HK-2 (cell line): Measurements from ENCODE around the gene DPT.

Source experiments
- DNase-seq: peaks from one replicate; pipeline ENCODE4 v3.0.0-alpha.2; 2018; ENCODE audit not compliant: unreplicated experiment

The DPT gene

GRCh38 chr1:168735974-168736373, 7.0 kb upstream of the DPT start:
- no peak for DNase-seq

DNA sequence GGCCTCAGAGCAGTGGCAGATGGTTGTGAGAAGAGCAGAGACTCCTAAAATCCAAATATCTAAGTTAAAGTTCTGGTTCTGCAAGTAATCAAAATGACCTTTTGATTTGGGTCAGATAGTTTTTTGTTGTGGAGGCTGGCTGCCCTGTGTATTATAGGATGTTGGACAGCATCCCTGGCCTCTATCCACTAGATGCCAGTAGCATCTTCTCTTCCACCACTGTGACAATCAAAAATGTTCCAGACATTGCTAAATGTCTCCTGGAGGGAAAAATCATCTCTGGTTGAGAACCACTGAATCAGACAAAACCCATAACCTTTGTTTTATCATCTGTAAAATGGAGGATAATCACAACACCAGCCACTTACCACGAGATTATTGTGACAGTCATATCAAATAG, 5.9 kb upstream of the DPT start:
- no peak for DNase-seq

DNA sequence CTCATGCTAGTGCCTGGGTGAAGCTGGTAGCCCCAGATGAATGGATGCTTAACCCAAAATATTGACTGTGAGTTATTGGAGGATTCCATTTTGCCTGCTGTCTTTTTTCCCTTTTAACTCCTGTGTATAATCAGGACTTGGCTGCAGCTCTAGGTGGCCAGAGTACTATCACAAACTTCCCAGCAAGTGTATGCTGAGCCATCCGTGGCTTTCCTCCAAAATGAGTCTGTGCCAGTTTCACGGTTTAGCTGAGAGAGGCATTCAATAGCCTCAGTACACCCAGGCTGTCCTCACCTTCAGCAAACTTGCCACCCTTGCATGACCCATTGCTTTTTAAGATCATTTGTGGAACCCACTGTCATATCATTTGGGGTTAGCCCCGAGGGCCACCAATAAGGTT, 5.3 kb upstream of the DPT start:
- DNase-seq: no peak

GRCh38 chr1:168733241-168733640, 4.2 kb upstream of the DPT start:
- DNase-seq: no peak

DNA sequence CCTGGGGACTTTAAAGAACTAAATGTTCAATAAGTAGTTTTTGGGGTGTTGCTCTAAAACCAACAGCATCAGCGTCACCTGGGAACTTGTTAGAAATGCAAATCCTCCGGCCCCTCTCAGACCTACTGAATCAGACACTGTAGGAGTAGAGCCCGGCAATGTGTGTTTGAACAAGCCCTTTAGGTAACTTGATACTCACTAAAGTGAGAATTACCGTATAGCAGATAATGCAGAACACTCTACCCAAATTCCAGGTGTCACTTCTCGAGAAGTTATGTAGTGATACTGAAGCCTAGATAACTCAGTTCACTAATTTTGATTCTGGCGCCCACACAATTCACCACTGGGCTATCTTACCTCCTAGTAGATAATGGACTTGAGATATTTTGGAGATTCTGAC, 3.7 kb upstream of the DPT start:
- no peak for DNase-seq

GRCh38 chr1:168731244-168731953, 2.4 kb upstream of the DPT start:
- no peak for DNase-seq

DNA sequence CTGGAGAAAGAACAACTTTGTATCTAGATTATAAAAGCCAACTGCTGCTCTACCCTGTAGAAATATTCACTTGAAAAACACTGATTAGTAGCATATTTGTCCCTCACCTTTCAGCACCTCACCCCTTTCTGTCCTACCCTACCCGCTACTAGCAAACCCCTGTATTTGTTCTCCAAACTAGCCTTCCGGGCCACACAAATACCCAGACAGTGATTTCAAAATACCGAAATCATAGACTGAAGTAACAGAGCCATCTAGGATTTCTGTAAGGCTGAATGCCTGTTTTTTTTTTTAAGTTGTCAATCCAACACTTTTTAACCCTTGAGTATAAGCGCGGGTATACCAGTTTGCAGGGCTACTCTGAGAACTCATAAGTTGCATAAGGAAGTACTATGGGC, 398 bp upstream of the DPT start:
- no peak for DNase-seq

- DNase-seq: no peak
Measured at GRCh38 chr1:168726719-168727118, 2.3 kb downstream of the DPT start.

GRCh38 chr1:168726281-168726680, 2.7 kb downstream of the DPT start:
- no peak for DNase-seq

- DNase-seq: no peak
Measured at GRCh38 chr1:168725831-168726230, 3.2 kb downstream of the DPT start.

GRCh38 chr1:168725060-168725459, 3.9 kb downstream of the DPT start:
- no peak for DNase-seq

DNA sequence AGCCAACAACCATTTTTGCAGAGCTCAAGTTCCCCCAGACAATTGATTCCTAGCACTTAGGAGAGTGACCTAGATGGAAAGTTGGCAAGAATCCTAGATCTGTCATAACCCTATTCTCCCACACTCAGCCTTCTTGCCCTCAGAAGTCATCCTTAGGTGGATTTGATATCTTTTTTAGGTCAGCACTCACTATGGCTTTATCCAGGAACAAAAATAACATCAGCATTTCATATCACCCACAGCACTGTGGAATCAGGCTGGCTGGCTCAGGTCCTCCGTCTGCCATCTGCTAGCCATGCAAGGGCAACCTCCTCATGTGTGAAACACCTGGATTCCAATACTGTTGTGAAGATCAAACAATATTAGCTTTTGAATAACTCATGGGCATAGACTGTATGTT, 6.0 kb downstream of the DPT start:
- no peak for DNase-seq

DNA sequence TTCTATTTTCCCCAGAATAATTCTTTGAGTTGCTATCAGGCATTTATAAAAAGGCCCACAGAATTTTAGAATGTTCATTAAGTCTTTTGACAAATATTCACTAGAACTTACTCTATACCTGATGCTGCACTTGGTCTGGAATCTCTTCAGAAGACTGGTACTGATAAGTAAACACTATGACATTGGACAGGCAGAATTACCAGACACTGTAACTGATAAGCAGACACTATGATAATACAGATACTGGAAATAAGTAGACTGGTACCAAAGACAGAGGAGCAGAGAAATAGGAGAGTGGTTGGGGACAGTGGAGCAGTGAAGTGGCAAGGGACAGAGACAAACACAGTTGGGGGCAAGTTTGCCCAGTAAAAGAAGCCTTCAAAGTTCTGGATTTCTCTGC, 8.2 kb downstream of the DPT start:
- no peak for DNase-seq

DNA sequence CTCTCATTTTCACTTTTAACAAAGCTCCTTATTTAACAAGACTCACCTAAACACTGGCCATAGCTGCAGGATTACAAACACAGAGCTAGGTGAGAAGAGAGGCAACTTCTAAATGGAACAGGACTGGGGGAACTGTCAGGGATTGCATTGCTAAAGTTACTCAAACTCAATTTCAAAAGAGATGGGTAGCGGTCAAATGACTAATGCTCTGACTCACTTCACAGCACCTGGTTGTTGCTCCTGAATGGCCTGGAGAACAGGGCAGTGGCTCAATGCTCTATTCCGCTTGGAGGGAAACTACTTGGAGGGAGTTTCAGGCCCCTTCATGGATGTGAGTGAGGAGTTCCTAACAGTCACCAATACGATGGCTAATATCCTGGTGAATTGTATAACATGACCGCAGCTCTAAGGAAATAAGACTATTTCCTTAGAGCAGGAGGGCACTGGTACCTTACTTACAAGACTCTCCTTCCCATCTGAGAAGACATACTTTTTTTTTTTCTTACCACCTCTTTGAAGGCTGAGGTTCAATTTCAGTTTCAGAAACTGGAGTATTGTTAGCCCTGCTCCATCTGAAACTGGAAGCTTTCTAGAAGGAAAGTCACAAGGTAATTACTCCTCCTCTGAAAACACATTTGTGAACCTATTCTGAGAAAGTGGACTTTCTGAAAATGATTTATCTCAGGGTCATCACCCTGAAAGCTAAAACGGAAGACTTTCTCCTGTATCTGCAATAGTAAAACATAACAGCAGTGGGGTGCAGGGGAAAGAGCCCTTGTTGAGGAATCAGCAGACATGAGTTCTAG, 9.5 kb downstream of the DPT start:
- peak; percentile 30 for DNase-seq

- no peak for DNase-seq
Measured at GRCh38 chr1:168717906-168718891, 10.8 kb downstream of the DPT start.

- no peak for DNase-seq
Measured at GRCh38 chr1:168714012-168714411, 15.0 kb downstream of the DPT start.

GRCh38 chr1:168709405-168710363, 19.3 kb downstream of the DPT start:
- no peak for DNase-seq

GRCh38 chr1:168708698-168709404, 20.2 kb downstream of the DPT start:
- DNase-seq: no peak

DNA sequence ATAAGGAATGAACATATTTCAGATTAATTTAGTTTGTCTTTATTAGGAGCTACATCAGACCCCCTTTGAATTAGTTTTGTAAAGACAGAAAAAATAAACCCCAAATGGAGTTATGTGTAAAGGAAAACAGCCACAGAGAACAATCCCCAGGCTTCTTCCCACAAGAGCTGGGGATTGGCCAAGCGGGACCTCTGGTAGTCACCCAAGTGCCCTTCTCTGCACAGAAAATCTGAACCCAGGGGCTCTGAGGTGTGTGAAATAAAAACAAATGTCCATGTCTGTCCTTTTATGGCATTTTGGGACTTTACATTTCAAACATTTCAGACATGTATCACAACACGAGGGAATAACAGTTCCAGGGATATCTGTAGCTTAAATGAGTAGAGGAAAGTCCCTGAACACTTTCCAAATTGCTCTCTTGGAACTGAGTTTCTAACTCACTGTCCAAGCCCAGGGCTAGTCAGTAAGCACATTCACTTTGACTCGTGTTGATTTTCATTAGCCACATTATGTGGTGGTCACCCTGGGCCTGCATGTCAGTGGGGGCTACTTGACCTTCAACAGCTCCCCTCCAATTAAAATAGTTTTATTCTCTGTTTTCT, 22.5 kb downstream of the DPT start:
- no peak for DNase-seq
